Fibroblast of skin of right biceps (primary cell): ENCODE data around the gene MAGI2.

ENCODE experiments used
- DNase-seq: peaks from one replicate; pipeline ENCODE4 v3.0.0-alpha.2; 2013

MAGI2 gene

DNA sequence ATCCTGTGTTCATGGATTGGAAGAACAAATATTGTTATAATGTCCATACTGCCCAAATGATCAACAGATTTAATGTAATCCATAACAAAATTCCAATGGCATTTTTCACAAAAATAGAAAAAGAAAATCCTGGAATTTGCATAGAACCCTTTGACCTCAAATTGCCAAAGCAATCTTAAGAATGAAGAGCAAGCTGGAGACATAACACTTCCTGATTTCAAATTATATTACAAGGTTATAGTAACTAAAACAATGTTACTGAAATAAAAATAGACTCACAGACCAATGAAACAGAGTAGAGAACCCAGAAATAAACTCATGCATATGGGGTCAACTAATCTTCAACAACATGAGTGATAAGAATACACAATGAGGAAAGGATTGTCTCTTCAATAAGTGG is 1352.4 kb downstream of the MAGI2 start:
- DNase-seq, result no peak

DNA sequence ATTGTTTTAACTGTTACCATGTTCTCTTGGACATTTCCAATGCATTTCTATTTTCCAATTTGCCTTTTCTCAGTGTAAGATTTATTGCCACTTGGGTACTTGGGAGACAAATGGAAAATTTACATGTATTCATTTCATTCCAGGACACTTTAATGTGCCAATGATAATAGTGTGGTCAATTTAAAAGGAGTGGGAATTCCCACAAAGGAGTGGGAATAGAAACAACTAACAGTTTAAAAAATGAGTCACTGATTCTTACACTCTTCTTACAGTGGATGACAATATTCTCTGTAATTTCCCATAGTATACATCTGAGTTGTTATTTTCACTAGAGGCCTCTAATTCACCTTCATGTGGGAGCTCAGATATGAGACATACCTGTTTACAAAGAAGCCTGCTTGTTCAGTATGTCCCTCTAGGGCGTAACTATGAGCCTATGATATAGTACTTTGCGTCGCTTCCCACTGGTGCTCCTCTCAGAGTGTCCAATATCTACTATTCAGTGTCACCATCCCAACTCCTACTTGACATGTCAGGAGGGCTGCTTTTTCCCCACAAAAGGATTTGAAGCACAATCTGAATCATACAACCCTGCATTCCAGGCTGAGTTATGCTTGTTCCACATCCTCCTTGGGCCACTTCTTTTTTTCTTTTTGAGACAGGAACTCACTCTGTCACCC is 1353.6 kb downstream of the MAGI2 start:
- DNase-seq, result peak; percentile 94

DNA sequence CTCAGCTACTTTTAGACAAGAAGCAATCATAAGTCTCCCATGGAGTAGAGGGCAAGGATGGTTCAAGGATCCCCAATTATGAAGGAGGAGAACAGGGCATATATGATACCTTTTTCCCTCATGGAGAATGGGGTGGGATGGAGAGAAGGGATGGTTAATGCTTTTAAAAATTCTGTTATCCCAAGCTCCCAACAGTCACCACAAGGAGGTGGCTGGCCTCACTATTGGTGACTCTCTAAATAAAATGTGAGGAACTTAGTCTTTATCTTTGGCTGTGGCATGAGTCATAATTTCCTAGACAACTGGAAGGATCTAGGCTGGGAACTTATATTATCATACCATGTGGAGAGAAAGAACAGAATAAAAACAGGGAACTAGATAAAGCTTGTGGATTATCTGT is 1357.9 kb downstream of the MAGI2 start:
- DNase-seq, result peak; percentile 79

DNA sequence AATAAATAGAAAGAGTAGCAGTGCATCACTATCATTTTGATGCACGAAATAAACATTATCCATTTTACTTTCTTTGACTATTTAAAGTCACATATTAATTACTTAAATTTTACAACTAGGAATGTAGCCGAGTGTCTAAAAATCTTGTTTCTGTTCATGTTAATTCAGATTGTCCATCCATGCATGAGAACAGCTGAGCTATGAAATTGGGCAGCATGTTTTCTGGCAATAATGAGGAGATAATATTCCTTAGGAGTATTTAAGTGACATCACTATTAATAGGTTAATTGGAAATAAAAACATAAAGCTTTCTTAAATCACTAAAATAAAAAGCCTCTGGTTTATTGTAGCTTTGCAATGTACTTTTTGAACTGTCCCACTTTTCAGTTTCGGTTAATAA is 1361.1 kb downstream of the MAGI2 start:
- DNase-seq, result no peak

DNA sequence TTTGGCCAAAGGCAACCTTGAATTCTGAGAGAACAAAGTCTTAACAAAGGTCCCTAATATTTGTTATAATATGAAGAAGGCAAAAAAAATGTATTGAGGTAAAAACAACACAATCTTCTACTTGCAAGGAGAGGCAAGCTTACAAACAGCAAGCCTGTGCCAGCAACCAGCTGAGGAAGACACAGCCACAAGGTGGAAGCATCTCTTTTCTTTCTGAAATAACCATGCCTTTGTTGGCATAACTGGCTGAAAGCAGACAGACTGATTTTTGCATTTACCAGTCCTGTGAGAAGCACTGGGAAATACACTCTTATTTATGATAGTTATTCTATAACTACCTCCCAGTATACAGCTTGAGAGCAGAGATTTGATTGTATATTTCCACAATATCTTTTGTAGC is 1362.9 kb downstream of the MAGI2 start:
- DNase-seq, result no peak

DNA sequence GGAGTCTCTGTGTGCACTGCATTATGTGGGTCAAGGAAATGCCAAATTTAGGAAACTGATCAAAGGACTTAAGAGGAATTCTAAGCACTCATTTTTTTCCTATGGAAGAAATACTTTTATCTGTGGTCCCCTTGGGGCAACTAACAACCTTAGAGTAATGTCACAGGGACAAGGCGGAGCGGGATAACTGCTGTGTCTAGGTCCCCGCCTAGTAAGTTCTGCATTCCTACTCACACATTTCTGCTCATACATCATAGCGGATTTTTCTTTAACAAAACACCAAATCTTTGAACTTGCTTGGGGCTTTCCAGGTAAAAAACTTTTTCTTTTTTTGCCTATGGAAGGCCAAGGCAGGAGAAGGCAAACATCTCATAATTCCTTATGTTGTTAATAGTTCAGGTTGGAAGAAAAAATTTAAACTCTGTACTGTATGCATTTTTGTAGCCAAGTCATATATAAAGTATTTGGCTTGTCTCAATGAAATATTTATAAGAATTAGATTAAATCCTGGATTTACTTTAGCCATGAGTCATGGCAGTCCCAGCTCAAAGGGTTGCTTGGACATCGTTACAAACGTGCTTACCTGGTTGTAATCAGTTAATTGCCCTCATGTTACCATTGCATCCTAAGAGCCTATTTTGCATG is 1369.9 kb downstream of the MAGI2 start:
- DNase-seq, result peak; percentile 49

DNA sequence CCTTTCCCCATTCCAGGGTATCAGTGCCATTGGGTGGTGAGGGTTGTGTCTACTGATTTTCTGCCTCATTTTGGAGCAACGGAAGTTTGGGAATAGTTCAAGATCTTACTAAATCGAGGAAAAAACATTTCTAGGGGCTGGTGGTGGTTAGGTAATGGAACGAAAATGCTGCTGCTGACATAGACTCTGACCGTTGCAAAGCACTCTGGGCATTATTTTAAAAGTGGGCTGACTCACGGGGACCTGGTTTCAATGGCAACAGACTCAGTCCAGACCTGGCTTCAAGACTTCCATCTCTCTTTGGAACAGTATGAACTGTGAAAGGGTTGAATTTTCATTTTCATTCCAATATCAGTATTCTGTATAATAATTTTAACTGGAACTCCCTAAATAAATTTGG is 1370.9 kb downstream of the MAGI2 start:
- no peak for DNase-seq

DNA sequence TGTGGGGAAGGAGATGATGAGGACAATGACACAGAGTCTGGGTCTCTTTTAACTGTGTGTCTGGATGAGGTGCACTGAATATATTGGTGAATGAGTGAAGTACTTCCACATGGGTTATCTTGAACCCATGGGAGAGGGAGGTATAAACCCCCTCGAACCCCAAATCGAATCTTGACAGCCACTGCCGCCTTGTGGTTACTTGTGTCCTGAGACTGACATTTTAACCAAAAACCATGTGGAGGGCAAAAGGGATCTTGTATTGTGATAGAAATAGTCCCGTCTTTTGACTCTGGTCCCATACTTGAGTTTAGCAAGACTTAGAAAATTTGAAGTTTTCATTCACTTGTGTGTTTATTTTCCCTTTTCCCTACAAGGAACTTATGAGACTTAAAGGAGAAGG is 1371.6 kb downstream of the MAGI2 start:
- DNase-seq, result no peak

DNA sequence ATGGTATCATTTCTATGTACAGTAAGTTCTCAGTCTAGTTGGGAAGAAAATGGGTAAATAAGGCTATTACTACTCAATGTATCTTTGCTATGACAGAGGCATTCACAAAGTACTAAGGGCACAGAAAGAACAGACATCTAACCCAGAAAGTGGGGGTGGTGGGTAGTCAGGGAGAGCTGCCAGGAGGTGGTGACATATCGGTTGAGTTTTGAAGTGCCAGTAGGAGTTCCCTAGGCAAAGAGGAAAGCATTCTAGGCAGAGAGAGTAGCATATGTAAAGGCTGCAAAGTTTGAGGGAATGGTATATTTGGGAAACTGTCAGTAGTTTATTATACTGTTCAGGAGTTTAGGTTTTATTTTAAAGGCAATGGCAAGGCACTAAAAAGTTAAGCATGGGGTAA is 1372.1 kb downstream of the MAGI2 start:
- no peak for DNase-seq

DNA sequence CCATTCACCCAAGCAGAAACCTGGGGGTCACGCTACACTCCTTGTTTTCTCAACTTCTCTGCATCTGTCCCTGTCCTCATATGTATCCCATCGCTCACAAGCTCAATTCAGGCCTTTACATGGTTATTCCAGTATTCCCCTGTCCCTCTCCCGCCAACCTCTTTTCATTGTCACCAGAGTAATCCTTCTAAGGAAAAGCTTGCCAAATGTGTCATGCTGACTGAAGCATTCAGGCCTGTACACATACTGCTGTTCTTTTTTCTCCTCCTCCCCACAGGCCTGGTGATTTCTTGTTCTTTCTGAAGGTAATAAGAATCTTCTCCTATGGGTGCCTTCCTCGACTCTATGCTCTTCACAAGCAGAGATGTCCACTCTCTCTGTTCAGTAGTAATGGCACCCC is 1372.7 kb downstream of the MAGI2 start:
- peak; percentile 23 for DNase-seq

DNA sequence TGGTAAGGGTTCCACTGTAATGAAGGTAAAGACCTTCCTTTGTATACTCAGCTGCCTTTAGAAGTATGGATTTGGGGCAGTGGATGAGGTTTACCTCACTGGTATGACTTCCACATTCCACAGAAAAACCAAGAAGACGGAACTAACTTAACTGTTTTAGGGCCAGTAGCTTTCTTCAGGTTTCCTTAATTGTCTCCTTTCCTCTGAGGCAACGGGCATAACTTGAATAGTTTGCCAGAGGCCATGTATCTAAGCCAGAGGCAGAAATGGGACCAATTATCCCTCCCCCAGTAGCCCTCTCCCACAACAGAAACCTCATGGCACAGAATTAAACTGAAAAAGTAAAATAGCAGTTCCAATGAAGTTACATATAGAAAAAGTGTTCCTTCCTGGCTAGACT is 1373.2 kb downstream of the MAGI2 start:
- peak; percentile 28 for DNase-seq

DNA sequence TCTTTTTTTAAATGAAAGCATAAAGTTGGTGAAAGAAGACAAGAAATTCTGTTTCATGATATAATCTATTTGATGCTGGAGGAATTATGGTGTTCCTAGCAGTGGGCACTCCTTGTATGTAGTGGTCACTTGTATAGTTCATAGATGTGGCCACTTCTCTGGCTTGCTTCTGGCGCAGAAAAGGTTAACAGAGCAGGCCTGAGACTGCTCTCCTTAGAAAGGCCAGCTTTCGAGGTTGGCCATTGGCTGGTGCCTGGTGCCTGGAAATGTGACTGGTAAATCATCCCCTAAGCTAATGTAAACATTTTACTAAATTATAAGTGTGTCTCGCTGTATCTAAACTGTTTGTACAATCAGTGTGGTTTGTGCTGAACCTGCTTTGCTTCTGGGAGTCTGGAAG is 1378.8 kb downstream of the MAGI2 start:
- no peak for DNase-seq

DNA sequence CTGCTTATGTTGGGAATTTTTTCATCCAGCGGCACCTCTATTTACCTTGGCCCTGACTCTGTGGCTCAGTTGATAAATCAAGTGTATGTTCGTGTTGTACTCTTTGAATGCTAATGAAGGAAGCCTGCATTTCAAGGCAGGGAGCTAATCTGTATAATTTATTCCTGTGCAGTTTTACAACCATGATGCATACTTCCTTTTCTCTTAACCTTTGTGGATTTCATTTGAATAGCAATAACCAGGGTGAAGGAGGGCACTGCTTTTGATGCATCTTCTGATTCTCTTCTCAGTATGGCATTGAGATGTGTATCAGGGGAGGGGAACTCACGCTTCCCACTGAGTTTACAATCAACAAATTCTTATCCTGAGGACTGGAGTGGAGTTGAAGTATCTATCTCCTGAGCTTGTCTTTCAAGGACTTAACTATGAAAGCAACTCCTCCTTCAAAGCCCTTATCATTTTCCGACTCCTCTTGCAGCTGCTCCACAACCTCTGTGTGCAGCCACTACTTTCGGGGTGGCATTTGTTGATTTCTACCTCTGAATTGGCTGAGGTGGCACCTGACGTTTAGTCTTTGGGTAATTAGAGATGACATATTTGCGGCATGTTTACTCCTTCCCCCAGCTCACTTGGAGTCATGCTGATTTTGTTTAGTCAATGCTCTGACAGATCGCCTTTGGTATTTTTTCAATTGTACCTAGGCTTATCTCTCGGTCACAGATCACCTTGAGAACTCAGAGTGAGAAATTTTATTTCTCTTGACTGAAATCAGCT is 1379.7 kb downstream of the MAGI2 start:
- no peak for DNase-seq

DNA sequence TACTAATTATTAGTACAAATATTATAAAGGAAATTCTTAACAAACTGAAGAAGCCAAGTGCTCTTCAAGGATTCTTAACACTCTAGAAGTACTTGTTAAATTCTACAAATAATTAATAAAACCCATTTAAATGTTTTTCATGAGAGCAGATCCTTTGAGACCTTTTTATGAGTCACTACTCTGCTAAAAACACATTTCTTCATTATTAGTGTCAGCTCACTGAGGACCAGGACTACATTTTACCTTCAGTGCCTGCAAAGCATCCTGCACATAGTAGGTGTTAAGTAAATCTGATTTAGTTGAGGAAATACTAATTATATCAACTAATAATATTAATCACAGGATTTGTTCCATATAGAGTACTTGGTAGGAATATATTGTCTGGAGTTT is 1381.3 kb downstream of the MAGI2 start:
- no peak for DNase-seq

DNA sequence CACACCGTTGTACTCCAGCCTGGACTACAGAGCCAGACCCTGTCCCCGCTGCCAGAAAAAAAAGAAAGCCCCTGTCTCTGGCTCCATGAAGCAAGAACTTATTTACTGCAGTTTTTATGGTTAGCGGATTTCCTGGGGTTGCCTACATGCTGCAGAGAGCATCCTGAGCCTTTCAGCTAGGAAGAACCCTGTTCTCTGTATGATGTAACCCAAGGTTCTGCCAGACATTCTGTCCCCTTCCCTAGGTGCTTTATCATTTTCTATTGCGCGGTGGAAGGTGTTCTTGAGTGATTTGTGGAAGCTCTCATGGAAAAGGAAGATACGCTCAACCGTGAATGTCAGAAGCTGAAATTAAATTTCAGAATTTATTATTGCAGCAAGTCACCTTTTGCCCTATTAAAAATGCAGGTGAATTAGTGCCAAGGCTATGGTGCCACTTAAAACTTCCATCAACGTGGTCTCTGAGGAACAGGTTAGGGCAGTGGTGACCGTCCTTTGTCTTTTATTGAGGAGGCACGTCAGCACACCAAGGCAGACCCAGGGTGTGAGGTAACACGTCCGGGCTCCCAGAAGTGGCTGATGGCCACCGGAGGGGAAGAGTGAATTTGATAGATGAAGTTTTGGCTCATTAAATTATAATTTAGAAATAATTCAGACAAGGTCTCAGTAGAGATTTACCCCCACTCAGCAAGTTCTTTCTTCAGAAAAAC is 1381.8 kb downstream of the MAGI2 start:
- DNase-seq, result no peak

DNA sequence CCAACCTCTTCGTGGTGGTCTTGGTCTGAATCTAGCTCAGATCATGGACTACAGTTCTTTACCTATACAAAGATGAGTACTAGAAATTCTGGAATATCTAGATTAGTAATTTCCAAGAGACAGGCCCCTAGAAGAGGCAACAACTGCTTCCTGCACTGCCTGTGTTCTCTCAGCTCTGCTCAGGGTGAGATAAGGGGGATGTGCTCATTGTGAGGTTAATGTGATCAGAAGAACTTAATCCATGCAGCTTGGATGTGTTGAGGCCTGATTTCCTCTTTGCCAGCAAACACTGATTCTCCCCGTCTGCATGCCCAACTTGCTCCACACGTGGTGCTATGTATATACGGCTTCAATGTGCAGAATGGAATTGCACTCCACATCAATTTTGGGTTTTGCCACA is 1386.9 kb downstream of the MAGI2 start:
- no peak for DNase-seq

DNA sequence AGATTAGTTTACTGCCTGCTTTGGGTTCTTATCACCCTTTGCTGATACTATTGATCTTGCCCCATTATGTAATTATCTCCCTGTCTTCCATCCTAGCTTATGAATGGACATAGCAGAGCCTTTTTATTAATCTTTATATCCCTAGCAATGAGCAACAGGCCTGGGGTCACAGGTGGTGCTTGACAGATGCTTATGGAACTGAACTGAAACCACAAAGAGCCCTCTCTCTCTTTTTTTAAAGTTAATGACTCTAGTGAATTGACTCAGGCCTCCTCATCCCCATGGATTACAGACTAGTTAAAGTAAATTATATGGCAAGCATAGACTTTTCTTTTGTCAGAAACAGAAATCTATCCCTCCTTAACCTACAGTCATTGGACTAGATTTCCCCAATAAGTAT is 1389.7 kb downstream of the MAGI2 start:
- DNase-seq, result no peak

DNA sequence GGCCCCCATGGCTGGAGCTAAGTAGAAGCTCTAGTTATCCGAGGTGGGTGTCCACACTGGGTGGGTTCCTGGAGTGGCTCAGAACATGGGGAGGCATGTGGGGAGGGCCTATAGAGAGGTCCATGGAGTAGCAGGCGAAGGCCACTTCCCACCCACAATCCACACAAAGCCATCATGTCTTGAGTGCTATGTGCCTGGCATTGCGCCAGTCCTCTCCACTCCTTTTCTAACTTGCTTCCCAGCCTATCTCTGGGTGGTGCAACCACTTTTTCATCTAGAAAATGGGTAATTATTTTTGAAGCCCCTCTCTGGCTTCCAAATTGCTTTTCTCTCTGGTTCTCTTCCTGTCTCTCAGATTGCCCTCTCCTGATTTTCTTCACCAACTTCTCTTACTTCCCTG is 1391.3 kb downstream of the MAGI2 start:
- DNase-seq, result no peak

DNA sequence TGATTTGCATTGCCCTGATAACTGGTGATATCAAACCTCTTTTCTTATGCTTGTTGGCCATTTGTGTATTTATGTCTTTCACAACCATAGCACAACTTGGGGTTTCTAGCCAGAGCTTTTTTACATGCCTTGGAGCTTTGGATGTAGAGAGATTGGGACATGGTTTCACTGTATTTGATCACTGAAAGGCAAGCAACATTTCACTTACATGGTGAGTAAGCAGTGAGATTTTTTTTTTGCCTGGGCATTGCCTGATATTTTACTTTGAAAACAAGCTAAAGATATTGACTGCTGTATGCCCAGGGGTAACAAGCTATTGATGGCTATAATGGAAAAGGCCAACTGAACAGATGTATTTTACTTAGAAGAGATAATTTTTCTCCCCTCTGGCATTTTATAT is 1395.9 kb downstream of the MAGI2 start:
- no peak for DNase-seq

DNA sequence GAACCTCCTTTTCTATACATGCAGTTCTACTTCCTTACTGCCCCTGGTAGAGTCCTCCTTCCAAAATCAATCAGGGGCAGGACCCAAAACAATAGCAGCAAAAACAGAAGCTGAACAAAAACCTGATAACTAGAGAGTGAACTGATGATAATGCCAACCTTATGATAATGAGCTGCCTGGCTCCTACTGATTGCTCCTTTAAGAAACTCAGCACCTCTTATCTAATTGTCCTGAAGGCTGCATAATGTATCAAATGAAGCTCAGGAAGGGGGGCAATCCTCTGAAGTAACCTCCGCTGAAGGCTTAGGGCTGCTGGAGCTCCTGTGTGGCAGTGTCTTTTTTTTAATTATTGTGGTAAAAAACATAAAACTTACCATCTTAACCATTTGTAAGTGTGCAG is 1397.9 kb downstream of the MAGI2 start:
- DNase-seq, result no peak

DNA sequence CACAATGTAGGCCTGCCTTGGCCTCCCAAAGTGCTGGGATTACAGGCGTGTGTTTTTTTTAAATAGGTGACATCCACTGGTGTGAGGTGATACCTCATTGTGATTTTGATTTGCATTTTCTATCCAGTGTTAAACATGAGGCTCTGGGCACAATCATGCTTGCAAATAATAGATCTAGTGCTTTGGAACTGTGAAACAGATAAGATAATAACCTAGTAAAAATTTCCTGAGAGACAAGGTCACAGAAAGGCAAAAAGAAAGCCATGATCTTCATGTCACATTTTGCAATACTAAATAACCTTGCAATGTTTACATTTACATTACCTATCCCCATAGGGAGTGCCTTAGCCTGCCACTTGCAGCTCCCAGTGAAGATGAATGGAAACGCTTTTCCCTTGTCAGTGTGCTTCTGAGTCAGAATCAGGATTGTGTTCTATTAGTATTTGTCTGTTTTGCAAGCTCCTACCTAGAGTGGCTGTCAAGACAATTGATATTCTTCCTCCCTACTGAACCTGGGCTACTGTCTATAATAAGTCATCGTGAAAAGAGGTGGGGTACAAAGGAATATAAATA is 1398.4 kb downstream of the MAGI2 start:
- DNase-seq, result no peak

DNA sequence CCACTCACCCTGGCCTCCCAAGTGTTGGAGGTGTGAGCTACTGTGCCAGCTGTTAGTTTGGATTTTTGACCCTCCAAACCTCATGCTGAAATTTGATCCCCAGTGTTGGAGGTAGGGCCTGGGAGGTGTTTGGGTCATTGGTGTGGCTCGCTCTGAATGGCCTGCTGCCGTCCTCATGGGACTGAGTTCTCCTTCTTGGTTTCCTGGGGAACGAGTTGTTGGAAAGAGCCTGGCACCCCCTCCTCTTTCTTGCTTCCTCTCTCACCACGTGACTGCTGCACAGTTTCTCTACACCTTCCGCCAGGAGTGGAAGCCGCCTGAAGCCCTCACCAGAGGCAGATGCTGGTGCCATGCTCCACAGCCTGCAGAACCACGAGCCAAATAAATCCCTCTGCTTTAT is 1401.4 kb downstream of the MAGI2 start:
- DNase-seq, result no peak

DNA sequence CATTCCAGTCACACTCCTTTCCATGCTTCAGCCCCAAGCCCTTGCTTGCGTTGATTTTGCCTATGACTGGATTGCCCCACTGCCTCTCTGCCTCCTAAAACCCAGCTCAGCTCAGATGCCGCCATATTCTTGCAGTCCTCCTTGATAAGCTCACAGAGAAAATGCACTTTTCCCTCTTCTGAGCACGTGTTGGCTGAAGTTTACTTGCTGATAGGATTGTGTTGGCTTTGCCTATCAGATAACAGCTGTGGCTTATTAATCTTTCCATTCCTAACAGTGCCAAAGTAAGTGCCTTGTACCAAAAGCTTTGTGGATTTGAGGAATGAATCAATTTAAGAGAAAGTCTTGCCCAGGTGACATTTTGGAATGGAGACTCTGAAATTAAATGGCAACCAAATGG is 1405.7 kb downstream of the MAGI2 start:
- no peak for DNase-seq
